ENCODE results near the gene ZNF764.

- TF ChIP-seq CTCF (IDR thresholded peaks at IDR 0.05; ENCODE audit: low read length) (no peak), EZH2 (IDR thresholded peaks at IDR 0.05; ENCODE audit: borderline replicate concordance, low read length) (no peak)
These were observed 25.0 kb downstream of the ZNF764 start for GRCh38 chr16:30533146-30533522.

All from OCI-LY1 (cell line).